CD4-positive, alpha-beta T cell treated with Interleukin-21 for 1 hour (primary cell): ENCODE measurements around the gene MRPL33.
A peak's percentile ranks its signal among the peaks of the same experiment; 100 is the strongest.

Experiments
- DNase-seq: peaks from one replicate; pipeline ENCODE4 v3.0.0-alpha.2; 2020

MRPL33 gene

DNA sequence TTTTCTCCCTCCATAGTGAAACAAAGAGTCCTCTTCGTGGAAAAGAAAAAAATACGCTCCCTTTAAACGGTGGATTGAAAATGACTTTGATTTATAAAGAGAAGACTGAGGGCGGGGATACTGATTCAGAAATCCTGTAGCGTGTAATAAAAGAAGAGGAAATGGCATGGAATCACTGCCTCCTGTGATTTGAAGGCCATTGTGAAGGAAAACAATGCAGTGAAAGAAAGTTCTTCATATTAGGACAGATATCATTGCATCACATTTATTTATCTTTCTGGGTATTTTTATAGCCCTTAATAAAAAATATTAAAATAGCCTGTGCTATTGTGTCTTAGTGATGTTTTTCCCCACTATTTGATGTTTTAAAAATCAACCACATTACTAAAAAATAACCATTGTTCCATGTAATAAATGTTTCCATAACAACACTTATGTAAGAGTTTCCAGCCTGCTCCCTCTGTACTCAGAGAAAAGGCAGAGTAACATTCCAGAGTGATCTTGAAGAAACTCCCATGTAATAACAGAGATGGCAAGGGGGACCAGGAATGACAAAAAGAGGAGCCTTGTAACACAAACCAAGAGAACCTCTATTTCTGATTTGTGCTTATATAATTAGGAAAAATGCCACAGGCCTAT, 8.0 kb downstream of the MRPL33 start:
- DNase-seq, result no peak

DNA sequence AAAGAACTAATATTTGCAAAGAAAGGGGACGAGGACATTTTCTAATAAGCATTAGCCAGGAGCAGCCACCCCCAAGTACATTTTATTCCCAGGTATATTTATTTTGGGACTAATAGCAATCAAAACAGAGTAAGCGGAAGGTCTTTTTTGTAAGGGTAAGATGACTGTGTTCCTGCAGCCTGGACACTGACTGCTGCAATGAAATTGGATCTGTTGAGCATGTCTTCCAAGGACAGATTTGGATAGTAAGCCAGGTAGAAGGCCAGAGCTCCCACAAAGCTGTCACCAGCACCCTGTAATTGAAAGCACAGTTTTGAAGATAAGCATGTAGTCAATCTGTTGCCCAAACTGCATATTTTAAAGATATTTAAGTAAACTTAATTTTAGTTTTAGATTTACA, 10.0 kb downstream of the MRPL33 start:
- DNase-seq, result no peak

DNA sequence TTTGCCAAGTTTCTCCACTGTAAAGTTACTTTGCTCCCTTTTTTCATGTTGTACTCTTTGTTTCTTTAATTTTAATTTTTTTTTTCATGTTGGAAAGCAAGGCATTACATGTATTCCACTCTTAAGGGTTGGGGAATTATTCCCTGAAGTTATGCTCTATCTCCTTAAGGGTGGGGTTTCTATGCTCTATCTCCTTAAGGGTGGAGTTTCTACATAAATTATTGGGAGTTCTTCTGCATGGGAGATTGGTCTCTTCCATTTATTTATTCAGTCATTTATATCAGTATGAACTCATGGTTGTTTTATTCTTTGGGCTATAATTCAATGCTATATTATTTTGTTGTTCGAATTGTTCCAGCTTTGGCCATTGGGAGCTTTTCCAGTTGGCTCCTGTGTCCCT, 11.2 kb downstream of the MRPL33 start:
- no peak for DNase-seq

DNA sequence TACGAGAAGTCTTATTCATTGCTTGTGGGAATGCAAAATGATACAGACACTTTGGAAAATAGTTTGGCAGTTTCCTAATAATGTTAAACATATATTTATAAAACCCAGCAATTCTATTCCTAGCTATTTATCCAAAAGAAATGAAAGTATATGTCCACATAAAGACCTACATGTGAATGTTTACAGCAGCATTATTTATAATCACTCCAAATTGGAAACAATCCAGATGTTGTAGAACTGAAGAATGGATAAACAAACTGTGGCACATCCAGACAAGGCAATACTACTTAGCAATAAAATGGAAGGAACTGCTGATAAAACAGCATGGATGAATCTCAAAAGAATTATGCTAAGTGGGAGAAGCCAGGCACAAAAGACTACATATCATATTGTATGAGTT, 19.3 kb downstream of the MRPL33 start:
- DNase-seq, result no peak

DNA sequence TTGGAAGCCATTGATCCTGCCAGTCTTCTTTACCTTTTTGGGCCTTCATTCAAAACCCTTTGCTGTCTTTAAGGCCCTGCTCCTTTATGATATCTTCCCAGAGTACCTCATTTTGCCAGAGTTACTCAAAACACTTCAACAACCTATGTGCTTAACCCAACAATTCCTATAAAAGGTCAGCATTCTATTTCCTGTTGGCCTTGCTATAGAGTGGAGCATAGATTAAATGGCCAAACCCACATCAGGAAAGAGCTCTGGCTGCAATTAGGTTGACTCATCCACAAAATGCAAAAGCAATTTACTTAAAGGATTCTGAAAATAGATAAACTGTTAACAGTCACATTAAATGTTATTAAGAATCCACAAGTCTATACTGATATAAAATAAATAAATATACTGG, 21.2 kb downstream of the MRPL33 start:
- no peak for DNase-seq

DNA sequence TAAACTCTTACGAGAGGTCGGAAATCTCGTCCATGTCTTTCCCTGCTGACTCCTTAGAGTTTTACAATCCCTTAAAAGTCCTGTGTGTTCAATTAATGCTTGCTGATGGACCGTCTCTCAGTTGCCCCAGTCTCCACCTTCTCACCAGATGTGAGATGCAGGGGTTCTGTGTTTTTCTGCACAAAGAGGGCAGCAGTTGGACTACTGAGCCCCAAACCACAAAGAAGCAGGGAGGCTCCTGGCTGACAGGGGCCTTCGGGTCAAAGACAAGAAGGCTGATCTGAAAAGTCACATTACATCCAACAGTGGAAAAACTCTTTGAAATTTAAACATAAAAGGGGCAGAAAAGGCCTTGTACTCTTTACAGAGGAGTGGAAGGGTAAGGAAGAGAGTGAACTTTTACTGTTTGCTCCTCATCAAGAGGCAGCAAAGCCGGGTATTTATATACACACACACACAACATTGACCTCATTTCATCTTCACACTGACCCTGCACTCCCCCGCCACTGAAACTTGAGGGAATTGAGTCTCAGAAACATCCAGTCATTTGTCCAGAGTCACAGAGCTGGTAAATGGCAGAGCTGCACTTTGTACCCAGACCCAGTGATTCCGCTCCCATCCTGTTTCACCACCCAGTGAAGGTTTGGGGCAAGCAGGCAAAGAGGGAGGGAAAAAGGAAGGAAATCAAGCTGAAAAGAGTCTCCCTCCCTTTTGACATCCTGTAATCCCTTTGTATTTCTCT, 23.7 kb downstream of the MRPL33 start:
- no peak for DNase-seq

DNA sequence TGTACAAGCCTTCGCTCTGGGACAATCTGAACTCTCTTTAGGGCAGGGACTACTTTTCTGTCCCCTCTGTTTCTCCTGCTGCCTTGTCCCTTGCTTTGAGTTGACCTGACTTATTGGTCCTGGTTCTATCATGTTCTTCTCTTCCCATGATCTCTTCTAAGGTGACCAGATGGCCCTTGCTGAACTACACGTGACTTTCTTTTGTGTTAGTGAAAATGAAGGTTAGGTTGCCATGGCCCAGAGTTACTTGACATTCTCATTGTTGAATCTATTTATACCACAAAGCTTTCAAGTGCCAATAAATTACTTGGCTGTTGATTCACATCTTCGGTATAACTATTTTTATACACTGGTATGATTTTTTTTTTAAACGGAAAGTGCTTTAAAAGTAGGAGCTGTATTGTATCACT, 24.4 kb downstream of the MRPL33 start:
- DNase-seq, result no peak

DNA sequence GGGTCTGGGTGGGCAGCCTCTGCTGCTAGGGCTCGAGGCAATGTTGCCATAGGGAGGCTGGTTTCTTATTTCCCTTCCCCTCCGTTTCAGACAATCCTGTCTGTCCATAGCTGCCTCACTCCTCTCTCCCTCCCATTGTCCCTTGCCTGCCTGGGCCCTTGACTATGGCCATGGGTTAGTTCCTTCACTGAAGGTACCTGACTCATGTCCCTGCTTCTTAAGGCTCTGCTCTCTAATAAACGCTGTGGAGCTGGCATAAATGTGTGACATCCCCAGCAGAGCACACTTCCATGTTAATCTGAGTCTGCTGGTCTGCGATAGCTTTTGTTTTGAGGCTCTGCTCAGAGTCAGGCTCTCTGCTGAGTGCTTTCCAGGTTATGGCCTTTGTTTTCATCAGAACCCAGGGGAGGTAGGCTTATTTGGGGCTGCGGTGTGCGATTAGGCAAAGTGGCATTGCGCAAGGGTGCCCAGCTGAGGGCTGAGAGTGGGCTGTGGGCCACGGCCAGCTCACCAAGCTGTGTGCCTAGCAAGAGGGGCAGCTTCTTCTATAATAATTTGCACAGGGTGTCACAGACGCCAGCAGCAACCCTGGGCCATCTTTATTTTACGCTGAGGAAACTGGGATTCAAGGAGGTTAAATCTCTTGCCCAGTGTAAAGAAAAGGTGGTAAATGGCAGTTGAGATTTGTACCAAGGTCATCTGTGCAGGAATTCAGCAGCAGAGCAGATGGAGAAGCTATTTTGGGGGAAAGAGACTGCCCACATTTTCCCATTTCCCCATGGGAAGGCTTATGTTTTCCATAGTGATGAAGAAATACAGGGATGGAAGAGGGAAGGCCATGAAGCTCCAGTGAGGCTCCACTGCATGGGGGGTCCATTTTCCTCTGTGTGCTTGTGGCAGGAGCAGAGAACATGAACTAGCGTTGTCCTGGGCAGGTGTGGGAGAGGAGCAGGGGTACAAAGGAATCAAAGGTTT, 25.6 kb downstream of the MRPL33 start:
- DNase-seq, result no peak

DNA sequence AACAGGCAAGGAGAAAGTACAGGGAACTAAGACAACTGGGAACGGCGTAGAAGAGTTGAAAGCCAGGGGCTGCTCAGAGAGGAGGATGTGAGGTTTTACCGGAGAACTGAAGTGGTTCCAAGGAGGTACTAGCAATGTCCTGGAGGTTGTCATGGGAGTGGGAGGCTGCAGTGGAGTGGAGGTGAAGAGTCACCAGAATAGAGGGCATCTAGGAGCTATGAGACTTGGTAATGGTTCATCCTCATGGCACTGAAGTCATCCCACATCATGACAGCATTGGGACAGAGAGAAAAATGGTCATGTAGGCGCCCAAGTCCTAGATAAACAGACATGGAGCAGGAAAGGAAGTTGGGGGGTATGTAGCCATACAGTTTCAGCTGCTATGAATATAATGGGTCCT, 26.3 kb downstream of the MRPL33 start:
- DNase-seq, result no peak

DNA sequence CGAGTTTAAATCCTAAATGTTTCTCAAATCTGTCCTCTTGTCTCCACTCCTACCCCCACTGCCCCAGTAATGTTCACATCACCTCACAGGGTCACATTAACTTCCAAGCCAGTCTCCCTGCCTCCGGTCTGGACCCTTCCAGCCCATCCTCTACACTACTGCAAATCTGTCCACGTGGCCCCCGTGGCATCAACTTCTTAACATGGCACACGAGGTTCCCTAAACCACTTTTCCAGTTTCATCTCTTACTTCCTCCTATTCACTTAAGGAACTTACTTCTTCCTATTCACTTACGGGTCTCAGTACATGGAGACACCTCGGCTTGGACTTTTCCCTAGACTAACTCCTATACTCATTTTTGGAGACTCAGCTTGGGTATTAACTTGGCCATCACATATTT, 27.0 kb downstream of the MRPL33 start:
- DNase-seq, result no peak

DNA sequence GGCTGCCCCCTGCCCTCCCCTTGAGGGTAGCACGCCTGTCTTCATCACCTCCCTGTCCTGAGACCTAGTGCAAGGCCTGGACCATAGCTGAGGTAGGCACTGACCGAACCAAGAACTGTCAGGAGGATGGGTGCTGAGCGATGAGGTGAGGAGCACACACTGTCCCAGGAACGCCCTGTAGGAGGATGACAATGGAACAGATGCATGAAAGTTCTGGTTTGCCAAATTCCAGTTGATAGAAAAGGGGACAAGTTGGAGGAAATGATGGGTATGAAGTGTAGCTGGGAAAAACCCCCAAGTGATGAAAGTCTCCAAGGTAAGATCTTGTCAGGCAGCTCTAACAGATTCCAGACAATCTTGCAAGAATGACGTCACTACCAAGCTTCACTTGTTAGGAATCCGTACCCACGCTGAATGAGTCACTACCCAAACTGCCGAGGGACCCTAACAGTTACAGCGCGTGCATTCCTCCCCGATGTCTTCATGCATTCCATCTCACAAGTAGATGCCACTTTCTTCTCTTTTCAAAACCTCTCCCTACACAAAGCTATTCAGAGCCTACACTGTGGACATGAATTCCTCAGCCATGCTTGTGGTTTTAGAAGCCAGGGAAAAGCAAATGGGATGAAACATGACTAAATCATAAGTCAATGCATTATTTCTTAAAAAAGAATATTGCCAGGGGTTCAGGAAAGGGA, 27.6 kb downstream of the MRPL33 start:
- no peak for DNase-seq

DNA sequence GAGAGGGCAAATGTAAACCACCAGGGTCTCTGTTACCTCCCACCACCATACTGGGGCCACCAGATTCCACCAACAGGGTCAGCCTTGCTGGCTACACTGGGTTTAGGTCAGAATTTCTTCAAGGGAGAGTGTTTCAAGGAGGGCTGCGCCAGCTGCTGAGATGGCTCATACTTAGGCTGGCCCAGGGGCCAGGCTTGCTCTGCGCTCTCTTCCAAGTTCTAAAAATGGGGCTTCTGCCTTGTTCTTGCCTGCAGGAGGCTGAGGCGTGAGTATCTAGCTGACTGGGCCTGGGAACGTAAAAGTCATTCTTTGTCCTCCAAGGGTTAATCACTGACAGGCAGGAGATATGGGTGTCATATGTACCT, 28.1 kb downstream of the MRPL33 start:
- no peak for DNase-seq

DNA sequence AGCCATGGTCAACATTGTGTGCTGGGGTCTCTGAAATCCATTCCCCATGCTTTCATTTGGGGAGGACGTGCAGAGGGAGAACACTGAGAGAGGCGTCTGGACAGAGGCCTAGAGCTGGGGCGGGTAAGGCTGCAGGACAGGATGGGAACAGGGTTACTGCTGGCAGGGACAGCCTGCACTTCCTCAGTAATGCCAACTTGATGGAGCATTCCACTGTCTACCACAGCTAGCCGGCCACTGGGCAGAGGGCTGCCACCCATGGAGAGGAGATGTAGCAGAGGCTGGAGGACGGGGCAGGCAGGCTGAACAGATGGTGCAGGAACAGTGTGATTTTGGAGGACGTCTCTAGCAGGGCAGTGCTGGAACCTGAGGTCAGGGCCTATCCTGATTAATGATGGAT, 29.3 kb downstream of the MRPL33 start:
- no peak for DNase-seq

DNA sequence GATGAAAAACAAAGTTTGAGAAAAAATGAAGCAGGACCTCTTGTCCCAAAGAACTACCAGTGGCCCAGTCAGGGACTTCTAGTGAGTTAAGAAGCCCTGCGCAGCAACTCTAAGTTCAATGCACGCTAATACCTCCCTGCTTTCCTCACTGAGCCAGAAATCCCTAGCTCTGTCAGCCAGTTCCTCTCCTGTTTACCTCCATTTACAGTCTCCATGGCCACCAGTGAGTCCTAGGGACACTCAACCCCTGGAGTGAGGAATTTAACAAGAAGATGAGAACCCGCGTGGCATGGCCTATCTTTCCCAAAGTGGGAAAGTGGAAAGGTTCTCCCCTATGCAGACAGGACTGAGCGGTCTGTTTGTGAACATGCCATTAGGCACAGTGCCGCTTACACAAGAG, 31.0 kb downstream of the MRPL33 start:
- DNase-seq, result no peak

DNA sequence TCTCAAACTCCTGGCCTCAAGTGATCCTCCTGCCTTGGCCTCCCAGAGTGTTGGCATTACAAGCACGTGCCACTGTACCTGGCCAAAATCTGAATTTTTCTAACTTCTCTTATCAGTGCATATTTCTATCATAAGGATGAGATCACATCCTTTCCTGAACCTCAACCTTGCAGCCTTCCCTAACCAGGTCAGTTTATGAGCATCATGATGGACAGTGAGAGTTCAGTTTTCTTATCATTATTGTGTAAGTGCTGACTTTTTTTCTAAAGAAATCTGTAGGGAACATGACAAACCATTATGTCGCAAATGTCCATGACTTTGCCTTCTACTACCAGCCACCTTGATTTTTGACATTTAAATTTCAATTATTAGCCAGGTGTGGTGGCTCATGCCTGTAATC, 31.5 kb downstream of the MRPL33 start:
- no peak for DNase-seq

DNA sequence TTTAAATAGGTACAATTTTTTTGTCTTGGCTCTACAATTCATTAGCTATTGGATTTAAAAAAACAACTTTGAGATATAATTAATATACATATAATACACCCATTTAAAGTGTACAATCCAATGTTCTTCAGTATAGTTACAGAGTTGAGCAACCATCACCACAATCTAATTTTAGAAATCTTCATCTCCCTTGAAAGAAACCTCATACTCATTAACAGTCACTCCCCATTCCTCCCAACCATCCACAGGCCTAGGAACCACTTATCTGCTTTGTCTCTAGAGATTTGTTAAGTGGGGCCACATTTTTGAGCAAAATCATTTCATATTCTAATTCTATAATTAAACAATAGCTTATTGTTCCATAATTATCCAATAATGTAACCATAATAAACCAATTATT, 32.6 kb downstream of the MRPL33 start:
- no peak for DNase-seq

DNA sequence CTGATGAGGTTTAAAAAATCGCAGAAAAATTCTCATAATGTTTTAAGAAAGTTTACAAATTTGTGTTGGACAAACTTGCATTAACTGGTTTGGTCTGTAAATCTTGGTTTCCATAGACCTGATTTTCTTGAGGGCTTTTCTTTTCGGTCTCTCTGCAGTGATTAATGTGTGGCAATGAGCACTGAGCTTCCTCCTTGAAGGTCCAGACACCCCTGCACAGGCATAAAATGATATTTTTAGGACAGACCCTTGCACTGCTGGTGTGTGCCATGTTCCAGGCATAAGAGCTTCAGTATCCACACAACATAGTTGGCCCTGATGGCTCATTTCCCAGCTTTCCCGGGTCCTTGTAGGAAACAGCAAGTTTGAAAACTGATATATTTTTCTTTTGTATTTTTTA, 33.7 kb downstream of the MRPL33 start:
- DNase-seq, result no peak

DNA sequence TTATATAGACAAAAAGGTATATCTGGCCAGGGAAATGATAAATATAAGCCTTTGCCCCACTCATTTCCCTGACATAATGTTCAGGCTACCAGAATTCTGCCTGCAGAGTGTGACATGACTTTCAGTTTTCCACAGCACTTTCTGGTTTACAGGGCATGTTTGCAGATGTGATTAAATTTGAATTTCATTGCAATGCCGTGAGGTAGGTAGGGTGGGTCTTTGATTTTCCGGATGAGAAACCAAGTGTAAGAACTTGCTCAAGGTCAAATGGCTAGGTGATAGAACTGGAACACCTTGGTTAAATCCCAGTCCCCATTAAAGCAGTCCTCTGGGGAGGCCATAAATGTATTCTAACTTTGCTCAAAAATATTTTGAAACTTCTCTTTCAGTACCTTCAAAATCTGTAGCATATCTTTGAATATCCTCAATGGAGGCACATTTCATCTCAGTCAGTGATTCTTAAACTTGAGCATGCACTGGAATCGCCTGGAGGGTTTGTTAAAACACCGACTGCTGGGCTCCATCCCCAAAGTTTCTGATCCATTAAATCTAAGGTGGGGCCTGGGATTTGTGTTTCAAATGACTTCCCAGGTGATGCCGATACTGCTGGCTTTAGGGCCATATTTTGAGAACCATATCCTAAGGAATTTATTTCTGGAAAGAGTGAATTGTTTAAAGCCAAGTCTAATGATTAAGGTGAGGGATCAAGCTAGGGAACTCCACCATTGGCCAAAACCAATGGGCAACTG, 35.0 kb downstream of the MRPL33 start:
- DNase-seq, result no peak

DNA sequence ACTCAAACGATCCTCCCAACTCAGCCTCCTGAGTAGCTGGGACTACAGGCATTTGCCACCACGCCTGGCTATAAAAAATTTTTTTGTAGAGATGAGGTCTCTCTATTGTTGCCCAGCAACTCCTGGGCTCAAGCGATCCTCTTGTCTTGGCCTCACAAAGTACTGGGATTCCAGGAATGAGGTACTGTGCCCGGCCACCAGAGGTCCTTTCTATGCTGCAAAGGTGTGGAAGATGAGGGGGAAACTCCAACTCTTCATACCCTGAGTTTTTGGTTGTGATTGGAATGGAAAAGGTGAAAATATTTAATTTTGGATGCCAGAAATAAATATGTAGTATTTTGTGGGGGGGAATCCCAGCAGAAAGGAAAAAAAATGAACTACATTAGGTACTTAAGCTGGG, 36.0 kb downstream of the MRPL33 start:
- peak; percentile 3 for DNase-seq

DNA sequence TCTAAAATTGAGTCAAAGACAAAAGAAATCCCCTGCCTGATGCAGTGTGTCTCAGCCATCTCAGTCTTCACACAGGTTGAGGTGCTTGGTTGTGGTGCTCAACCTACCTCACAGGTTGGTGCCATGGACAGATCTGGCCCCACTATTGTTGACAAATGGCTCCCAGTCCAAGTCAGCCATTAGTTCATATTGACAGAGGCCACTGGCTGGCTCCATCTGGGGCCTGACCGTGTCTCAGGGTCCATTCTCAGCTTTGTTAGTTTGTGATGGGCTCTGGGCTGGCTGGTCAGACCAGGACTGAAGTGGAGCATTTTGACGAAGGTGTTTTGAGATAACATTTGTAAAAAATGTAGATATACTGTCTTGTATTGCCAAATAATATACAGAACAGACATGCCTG, 36.9 kb downstream of the MRPL33 start:
- no peak for DNase-seq

DNA sequence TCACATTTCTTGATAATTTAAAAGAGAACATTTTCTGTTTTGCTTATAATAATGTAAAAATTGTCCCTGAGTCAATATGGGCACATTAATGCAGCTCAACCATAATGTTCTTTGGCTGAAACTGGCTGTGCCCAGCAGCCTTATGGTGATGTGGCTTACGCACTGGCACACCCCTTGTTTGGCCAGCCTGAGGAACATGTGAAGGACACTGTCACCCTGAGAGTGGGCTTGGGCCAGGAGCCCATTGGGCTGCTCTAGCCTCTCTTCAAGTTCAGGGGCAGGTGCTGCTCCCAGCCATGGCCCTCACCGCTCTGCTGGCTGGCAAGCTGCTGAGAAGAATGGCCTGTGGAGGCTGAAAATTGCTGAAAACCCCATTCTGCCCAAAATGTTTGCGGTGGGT, 37.5 kb downstream of the MRPL33 start:
- no peak for DNase-seq

DNA sequence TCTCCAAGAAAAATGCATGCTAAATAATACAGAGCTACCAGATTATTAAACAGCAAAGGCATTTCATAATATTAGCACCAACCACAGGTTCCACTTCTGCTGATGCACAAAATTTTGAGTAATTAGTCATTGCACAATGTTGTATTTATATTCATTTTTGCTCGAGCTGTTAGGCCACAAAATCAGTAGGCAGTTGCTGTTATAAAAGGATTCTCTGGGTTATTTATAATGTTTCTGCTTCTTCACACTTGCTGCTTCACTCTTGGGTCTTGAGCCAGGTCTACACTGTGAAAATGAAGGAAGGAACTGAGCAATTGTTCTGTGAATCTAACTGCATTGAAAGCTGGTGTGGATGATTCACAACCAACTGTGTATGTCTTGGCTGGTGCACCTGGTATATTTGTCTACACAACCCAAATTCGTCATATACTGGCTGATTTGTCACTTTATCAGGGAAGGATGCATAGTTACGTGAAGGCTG, 38.3 kb downstream of the MRPL33 start:
- no peak for DNase-seq
